ENCODE measurements around the gene TTC28.

TTC28 gene

GRCh38 chr22:28637225-28637624 lies 42.4 kb downstream of the TTC28 start:
- TF ChIP-seq ZBTB7A (IDR thresholded peaks at IDR 0.05; ENCODE audit: low read depth) (no peak), NFIC (IDR thresholded peaks at IDR 0.05) (no peak), FOXM1 (IDR thresholded peaks at IDR 0.05; ENCODE audit: borderline replicate concordance, low read depth) (no peak), MAX (IDR thresholded peaks at IDR 0.05) (no peak), CEBPB (IDR thresholded peaks at IDR 0.05) (no peak), TCF12 (IDR thresholded peaks at IDR 0.05; ENCODE audit: low read depth) (no peak), CREB1 (IDR thresholded peaks at IDR 0.05; ENCODE audit: low read depth) (no peak), EGR1 (IDR thresholded peaks at IDR 0.05) (no peak), REST (IDR thresholded peaks at IDR 0.05; ENCODE audit: low read depth) (no peak), RAD21 (IDR thresholded peaks at IDR 0.05; ENCODE audit: low read depth) (no peak), USF1 (IDR thresholded peaks at IDR 0.05) (no peak), YY1 (IDR thresholded peaks at IDR 0.05; ENCODE audit: low read depth) (no peak), EP300 (IDR thresholded peaks at IDR 0.05; ENCODE audit: borderline replicate concordance) (no peak), TAF1 (IDR thresholded peaks at IDR 0.05; ENCODE audit: low read depth) (no peak), TEAD4 (IDR thresholded peaks at IDR 0.05) (no peak)

GRCh38 chr22:28630177-28630574 lies 49.5 kb downstream of the TTC28 start:
- TF ChIP-seq ZBTB7A (IDR thresholded peaks at IDR 0.05; ENCODE audit: low read depth) (no peak), CREB1 (IDR thresholded peaks at IDR 0.05; ENCODE audit: low read depth) (no peak), EGR1 (IDR thresholded peaks at IDR 0.05) (no peak), TCF12 (IDR thresholded peaks at IDR 0.05; ENCODE audit: low read depth) (no peak), CEBPB (IDR thresholded peaks at IDR 0.05) (no peak), MAX (IDR thresholded peaks at IDR 0.05) (no peak), YY1 (IDR thresholded peaks at IDR 0.05; ENCODE audit: low read depth) (no peak), TAF1 (IDR thresholded peaks at IDR 0.05; ENCODE audit: low read depth) (no peak), FOXM1 (IDR thresholded peaks at IDR 0.05; ENCODE audit: borderline replicate concordance, low read depth) (no peak), USF1 (IDR thresholded peaks at IDR 0.05) (no peak), NFIC (IDR thresholded peaks at IDR 0.05) (no peak), REST (IDR thresholded peaks at IDR 0.05; ENCODE audit: low read depth) (no peak), TEAD4 (IDR thresholded peaks at IDR 0.05) (no peak), EP300 (IDR thresholded peaks at IDR 0.05; ENCODE audit: borderline replicate concordance) (no peak)

- peak; percentile 70 for TF ChIP-seq CEBPB (IDR thresholded peaks at IDR 0.05)
- no peak for TF ChIP-seq YY1 (IDR thresholded peaks at IDR 0.05; ENCODE audit: low read depth)
- TF ChIP-seq USF1 (IDR thresholded peaks at IDR 0.05): no peak
Observed at GRCh38 chr22:28629420-28630176, 50.0 kb downstream of the TTC28 start.

- TF ChIP-seq USF1 (IDR thresholded peaks at IDR 0.05) (no peak), TAF1 (IDR thresholded peaks at IDR 0.05; ENCODE audit: low read depth) (no peak), CREB1 (IDR thresholded peaks at IDR 0.05; ENCODE audit: low read depth) (no peak), TEAD4 (IDR thresholded peaks at IDR 0.05) (no peak), MAX (IDR thresholded peaks at IDR 0.05) (no peak), NFIC (IDR thresholded peaks at IDR 0.05) (no peak), EP300 (IDR thresholded peaks at IDR 0.05; ENCODE audit: borderline replicate concordance) (no peak), ZBTB7A (IDR thresholded peaks at IDR 0.05; ENCODE audit: low read depth) (no peak), FOXM1 (IDR thresholded peaks at IDR 0.05; ENCODE audit: borderline replicate concordance, low read depth) (no peak)
Observed at GRCh38 chr22:28628766-28629165, 50.9 kb downstream of the TTC28 start.

- TF ChIP-seq EP300 (IDR thresholded peaks at IDR 0.05; ENCODE audit: borderline replicate concordance): no peak
- no peak for TF ChIP-seq TAF1 (IDR thresholded peaks at IDR 0.05; ENCODE audit: low read depth)
- no peak for TF ChIP-seq CEBPB (IDR thresholded peaks at IDR 0.05)
- TF ChIP-seq TEAD4 (IDR thresholded peaks at IDR 0.05): no peak
- TF ChIP-seq CREB1 (IDR thresholded peaks at IDR 0.05; ENCODE audit: low read depth): no peak
- TF ChIP-seq NFIC (IDR thresholded peaks at IDR 0.05): no peak
- TF ChIP-seq RAD21 (IDR thresholded peaks at IDR 0.05; ENCODE audit: low read depth): no peak
- no peak for TF ChIP-seq YY1 (IDR thresholded peaks at IDR 0.05; ENCODE audit: low read depth)
- no peak for TF ChIP-seq ZBTB7A (IDR thresholded peaks at IDR 0.05; ENCODE audit: low read depth)
- no peak for TF ChIP-seq TCF12 (IDR thresholded peaks at IDR 0.05; ENCODE audit: low read depth)
- TF ChIP-seq USF1 (IDR thresholded peaks at IDR 0.05): no peak
- no peak for TF ChIP-seq REST (IDR thresholded peaks at IDR 0.05; ENCODE audit: low read depth)
- TF ChIP-seq FOXM1 (IDR thresholded peaks at IDR 0.05; ENCODE audit: borderline replicate concordance, low read depth): no peak
- no peak for TF ChIP-seq EGR1 (IDR thresholded peaks at IDR 0.05)
Observed at GRCh38 chr22:28627791-28628190, 51.8 kb downstream of the TTC28 start.
